ENCODE results near the gene NUMA1. TPM values are rescaled to one million over a fixed set of nuclear protein-coding genes. Genes with fewer than 3 reads are reported as not detected.

Gene NUMA1
- total RNA-seq, 3 donors from 2014 or later, result 173 to 301 (median 248) TPM

GRCh38 chr11:72124046-72124445 lies 43.7 kb upstream of the NUMA1 start:
- H3K4me1 ChIP-seq (ENCODE audit: low read depth), result no peaks in the 10 kb centered on the region
- H3K4me3 ChIP-seq, result no peak overlapping the region
- peaks cover 4% of the 10 kb centered on the region for H3K9me3 ChIP-seq
- no peaks in the 10 kb centered on the region for H3K36me3 ChIP-seq (ENCODE audit: low read depth)
- TF ChIP-seq CTCF (IDR thresholded peaks at IDR 0.05), result no peak
- no peak for ATAC-seq
- no peak for DNase-seq
- intact Hi-C loops (cut with DNase I, micrococcal nuclease), result no loop called here

- H3K4me3 ChIP-seq, result no peak overlapping the region
- no peaks in the 10 kb centered on the region for H3K36me3 ChIP-seq (ENCODE audit: low read depth)
- DNase-seq (no peak), ATAC-seq (no peak)
- TF ChIP-seq CTCF (IDR thresholded peaks at IDR 0.05), result no peak
- intact Hi-C loops (cut with DNase I, micrococcal nuclease), result no loop called here
- no peaks in the 10 kb centered on the region for H3K4me1 ChIP-seq (ENCODE audit: low read depth)
- peaks cover 4% of the 10 kb centered on the region for H3K9me3 ChIP-seq
These were observed 42.8 kb upstream of the NUMA1 start for GRCh38 chr11:72123117-72123653.

GRCh38 chr11:72122607-72123006 lies 42.3 kb upstream of the NUMA1 start:
- no peaks in the 10 kb centered on the region for H3K9me3 ChIP-seq
- intact Hi-C loops (cut with DNase I, micrococcal nuclease), result no loop called here
- DNase-seq (no peak), ATAC-seq (no peak)
- H3K4me3 ChIP-seq, result no peak overlapping the region
- no peaks in the 10 kb centered on the region for H3K4me1 ChIP-seq (ENCODE audit: low read depth)
- TF ChIP-seq CTCF (IDR thresholded peaks at IDR 0.05), result no peak
- no peaks in the 10 kb centered on the region for H3K36me3 ChIP-seq (ENCODE audit: low read depth)

GRCh38 chr11:72120930-72121329 lies 40.6 kb upstream of the NUMA1 start:
- H3K36me3 ChIP-seq (ENCODE audit: low read depth), result no peaks in the 10 kb centered on the region
- intact Hi-C loops (cut with DNase I, micrococcal nuclease), result no loop called here
- no peaks in the 10 kb centered on the region for H3K9me3 ChIP-seq
- no peak overlapping the region for H3K4me3 ChIP-seq
- H3K4me1 ChIP-seq (ENCODE audit: low read depth), result no peaks in the 10 kb centered on the region
- ATAC-seq (no peak), DNase-seq (no peak)
- TF ChIP-seq CTCF (IDR thresholded peaks at IDR 0.05), result no peak

GRCh38 chr11:72119198-72119597 lies 38.9 kb upstream of the NUMA1 start:
- H3K9me3 ChIP-seq, result no peaks in the 10 kb centered on the region
- no peaks in the 10 kb centered on the region for H3K36me3 ChIP-seq (ENCODE audit: low read depth)
- ATAC-seq (no peak), DNase-seq (no peak)
- H3K4me3 ChIP-seq, result no peak overlapping the region
- H3K4me1 ChIP-seq (ENCODE audit: low read depth), result no peaks in the 10 kb centered on the region
- intact Hi-C loops (cut with DNase I, micrococcal nuclease), result no loop called here
- no peak for TF ChIP-seq CTCF (IDR thresholded peaks at IDR 0.05)

All from mucosa of descending colon (tissue), 3 donors.